ENCODE results near the gene ANKS6.
A peak's percentile ranks its signal among the peaks of the same experiment; 100 is the strongest.

Gene ANKS6

DNA sequence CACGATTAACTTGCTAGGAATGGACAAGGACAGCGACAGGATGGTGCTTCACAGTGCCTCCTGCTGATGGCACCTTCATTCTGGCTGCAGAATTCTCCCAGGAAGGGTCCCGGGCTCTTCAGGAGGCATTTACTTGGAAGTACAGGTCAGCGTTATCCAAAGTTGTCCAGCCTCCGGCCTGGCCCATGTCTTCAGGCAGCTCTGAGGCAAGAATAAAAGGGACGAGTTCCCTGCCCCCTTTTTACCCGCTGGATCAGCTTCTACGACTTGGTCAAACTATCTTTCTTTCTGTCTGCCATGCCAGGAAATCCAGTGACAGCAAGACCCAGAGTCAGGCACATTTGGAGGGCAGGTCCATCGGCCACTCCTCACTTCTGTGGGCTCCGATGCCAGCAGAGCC is 64.3 kb downstream of the ANKS6 start:
- DNase-seq: no peak

DNA sequence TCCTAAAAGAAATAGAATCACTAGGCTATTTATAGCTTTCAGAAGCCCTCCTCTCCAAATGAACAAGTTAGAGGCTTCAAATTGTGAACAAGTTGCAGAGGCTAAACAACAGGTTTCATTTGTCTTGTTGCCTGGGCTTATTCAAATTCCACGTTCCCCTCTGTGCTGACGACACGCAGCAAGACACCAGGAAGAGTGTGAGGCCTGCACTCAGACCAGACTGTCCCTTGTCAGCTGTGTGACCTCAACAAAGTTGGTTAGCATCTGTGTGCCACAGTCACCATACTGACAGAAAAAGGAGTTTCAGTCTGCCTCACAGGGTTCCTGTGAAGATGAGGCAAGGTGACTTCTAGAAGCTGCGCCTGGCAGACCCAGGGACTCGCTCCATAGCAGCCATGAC is 65.5 kb downstream of the ANKS6 start:
- DNase-seq: no peak

DNA sequence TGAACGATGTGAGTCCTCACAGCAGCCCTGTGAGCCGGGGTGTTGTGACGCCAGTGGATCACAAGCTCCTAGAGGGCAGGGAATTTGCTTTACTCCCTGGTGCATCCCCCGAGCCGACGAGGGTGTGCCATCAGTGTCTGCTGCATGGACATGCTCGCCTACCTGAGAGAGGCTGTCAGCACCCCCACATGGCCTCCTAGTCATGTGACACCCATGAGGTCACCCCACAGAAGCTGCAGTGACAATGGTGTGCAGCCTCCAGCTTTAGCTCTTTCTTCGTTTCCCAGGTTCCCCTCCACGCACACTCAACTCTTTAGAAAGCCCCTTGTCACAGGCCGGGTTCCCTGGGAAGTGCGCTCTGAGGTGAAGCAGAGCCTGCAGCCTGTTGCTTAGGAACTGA is 67.9 kb downstream of the ANKS6 start:
- no peak for DNase-seq

DNA sequence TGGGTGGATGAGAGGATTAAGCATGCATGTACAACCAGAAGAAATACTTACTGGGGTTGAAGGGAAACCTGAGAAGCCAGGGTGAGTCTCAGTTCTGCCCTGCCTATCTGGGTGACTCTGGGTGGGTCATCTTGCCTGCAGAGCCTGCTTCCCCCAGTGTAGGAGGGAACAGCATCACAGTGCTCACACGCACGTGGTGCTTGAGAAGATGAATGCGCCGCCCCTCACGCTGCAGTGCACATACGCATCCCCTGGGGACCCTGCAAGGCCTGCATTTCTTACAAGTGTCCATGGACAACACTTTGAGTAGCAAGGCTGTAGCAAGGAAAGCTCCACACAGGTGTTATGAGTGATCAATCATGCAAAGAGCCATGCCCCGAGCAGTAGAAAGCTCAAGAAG is 68.9 kb downstream of the ANKS6 start:
- DNase-seq: no peak

DNA sequence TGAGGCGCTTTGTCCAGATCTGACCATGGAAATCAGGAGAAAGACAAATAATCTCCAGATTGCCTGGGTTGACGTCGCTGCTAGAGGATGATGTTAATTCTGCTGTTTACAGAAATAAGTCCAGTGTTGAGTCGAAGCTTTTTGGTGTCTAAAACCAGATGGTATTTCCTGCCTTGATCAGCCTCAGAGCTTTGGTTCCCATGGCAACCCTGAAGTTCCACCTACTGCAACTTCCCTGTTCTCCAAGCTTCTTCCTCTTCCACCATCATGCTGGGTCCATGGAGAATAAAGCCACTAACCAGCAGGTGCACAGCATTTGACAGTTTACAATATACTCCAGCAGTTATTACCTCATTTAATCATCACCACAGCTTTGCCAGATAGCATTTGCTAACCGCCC is 69.6 kb downstream of the ANKS6 start:
- no peak for DNase-seq

DNA sequence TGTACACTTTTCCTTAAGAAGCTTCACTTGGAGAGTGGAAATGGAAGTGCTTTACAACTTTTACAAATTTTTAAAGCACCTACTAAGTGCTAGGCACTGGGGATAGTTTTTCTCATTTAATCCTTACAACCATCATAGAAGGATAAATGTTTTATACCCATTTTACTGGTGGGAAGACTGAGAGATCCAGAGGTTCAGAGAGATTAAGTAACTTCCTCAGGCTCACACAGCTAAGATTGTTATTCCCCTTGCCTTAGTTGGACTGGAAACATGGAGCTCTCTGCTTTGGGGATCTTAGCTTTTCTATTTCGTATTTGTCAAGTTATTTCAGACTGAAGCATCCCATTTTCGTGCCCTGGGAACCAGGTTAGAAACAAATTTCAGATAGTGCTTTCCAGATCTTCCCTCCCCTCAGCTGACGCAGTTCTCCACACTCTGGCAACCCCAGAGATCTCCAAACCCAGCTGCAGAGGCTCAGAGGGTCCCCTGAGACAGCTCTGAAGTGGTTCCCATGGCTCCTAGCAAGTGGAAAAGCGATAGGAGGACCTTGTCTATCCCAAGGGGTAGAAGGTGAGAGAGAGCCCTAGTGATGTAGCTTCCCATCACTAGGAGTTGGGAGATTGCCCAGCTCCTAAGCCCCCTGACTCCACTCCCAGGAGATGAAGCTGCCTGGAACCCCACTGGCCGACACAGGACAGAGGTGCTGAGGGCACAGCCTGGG is 71.4 kb downstream of the ANKS6 start:
- DNase-seq: no peak

DNA sequence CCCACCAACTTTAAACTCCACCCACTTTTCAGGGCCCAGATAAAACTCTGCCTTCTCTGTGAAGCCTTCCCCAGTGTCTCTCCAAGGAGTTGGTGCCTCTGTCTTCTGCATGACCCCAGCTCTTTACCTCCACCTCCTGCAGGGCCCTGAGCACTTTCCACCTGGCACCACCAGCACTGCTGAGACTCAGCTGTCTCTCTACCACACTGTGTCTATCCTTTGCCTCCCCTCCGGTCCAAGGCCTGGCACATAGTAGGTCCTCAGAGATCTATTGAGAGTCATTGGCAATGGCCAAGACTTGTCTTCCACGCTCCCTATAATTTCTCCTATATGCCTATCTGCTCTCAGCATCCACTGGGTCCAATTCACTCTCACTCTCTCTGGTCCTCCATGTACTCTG is 74.7 kb downstream of the ANKS6 start:
- no peak for DNase-seq

DNA sequence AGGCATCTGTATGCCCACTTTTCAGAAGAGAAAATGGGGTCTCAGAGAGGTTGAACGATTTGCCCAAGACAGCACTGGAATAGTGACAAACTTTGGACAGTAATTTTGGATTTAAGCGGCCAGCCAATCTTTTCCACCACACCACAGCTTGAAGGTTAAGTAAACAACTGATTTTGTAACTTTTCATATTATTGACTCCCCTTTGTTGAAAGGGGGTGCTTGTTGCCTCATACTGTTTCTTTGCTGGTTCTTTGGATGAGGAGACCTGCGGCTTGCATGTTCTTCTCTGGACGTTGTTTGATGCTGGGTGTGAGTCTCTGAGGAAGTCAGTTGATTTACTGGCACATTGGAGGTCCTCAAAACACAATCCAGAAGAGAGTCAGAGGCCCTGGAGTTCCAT is 76.0 kb downstream of the ANKS6 start:
- no peak for DNase-seq

DNA sequence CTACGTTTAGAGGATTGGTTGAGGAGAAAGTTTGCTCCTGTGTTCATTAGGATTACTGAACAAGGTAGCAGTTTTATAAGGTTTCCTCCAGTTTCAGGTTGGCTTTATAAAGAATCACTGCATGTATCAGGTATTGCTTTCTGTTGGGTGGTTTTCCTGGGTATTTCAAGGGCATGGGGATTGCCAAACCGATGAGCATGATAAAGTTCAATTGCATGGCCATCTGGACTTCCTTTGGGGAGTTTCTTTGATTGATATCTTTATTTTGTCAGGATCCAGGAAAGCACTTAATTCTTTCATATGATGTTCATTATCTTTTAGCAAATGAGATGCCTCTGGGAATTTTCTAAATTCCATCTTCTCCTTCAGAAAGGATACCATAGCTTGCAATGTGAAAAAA is 77.3 kb downstream of the ANKS6 start:
- DNase-seq: no peak

DNA sequence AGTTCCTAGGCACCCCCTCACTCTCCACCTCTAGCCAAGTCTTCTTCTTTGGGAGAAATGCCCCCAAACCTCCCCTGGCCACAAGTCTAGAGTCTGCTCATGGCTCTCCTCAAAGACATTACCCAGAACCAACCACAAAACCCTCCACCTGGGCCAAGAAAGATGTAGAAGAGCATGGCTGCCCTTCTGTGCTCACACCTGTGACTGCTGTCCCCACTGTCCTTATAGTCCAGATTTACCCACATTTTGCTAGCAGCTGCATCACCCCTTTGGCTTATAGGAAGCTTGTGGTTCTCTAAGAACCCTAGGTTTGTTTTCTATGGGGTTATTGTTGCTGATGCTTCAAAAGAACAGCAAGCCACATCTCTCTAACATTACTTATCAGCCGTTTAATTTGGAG is 81.5 kb downstream of the ANKS6 start:
- no peak for DNase-seq

DNA sequence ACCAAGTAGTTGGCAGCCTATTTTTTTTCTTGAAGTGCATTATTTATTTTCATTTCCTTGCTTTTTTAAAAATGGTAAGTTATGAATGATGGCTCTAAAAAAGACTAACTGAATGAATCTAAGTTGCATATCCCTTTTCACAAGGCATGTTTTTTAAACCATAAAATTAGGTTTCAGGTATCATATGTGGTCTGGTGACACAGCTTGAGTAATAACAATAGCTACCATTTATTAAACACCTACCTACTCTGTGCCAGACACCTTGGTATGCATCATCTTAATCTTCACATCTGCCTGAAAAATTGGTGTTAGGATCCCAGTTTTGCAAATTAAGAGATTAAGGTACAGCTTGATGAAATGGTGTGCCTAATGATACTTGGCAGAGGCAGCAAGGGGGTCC is 83.4 kb downstream of the ANKS6 start:
- DNase-seq: no peak

DNA sequence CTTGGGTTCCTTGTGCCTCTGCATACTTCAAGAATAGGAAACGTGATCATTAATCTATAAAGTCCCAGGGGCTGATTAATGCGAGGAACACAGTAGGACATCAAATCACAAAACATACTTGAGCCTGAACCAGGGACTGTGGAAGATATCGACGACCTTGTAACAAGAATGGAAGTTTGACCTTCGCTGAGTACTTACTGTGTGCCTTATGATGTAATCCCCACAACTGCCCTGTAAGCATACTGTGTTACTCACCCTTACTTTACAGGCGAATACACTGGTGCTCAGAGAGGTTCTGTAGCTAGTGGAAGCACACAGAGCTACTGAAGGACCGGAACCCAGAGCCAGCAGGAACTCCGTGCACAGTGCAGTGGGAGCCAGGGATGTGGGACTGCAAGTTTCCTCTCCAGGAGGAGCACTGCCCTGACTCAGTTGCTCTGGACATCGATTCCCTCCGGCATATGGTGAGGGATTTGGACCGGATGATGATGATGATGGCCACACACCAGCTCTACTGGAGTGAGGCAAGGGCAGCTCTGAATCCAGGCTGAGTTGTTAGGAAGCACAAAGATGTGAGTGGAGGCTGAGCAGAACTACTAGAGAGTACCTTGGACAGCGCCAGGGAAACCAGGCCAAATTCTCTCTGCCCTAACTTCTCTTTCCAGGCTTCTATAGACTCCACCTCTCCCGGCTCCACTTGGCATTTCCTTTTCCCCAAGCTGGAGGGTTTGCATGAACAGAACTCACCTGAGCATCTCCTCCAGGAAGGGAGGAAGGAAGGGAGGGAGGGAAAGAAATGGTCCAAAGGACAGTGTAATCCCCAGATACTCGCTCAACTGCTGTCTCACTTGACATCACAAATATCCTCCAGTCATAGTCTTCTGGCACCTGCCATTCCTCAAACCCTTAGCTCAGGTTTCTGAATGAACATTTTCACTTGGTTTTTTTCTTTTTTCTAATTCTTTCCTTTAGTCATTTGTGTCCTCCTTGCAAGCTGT is 86.1 kb downstream of the ANKS6 start:
- no peak for DNase-seq

DNA sequence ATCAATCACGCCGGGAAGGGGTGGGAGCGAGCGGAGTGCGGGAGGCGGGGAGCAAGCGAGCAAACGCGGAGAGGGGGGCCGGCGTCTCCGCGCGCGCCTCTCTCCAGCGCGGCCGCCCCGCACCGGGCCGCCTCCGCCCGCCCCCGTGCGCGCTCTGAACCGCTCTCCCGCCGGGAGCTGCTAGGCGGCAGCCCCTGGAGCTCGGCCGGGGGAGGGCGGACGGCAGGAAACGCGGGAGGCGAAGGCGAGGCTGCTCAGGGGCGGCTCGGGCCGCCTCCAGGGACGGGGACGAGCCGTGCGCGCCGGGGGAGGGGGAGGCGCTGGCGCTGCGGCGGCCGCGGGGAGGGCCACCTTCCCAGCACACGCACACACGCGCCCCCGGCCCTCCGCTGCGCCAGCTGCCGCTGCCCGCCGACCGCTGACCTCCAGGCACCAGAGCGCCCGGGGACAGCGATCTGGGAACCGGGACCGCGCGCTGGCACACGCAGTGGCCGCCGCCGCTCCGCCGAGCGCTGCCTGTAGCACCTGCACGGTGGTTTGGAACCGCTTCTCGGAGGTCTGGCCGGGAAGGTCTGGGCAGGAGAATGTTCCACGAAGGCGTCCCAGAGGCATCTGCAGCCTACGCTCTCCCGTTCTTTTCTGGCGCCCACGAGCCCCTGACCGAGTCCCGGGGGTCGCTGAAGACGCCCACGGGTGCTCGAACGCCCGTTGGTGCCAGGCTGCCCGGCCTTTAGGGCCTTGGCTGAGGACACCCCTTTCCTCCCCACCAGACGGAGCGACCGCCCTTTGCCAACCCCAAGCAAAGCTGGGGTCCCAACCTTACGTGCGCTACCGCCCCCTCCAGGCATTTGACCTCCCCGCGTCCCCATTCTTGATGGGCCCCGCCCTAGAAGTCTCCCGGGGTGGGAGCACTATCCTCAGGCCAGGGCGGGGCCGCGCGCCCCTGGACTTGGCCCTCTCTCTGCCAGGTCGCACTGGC is 87.1 kb downstream of the ANKS6 start, which contains the start of gene GABBR2:
Gene GABBR2, minus strand, starts transcription at position 3 of the 979 bp plus-strand sequence. CDS start 198 bp downstream, outside the sequence.
- peak in 1 of 2 donors; percentile 3 for DNase-seq

DNA sequence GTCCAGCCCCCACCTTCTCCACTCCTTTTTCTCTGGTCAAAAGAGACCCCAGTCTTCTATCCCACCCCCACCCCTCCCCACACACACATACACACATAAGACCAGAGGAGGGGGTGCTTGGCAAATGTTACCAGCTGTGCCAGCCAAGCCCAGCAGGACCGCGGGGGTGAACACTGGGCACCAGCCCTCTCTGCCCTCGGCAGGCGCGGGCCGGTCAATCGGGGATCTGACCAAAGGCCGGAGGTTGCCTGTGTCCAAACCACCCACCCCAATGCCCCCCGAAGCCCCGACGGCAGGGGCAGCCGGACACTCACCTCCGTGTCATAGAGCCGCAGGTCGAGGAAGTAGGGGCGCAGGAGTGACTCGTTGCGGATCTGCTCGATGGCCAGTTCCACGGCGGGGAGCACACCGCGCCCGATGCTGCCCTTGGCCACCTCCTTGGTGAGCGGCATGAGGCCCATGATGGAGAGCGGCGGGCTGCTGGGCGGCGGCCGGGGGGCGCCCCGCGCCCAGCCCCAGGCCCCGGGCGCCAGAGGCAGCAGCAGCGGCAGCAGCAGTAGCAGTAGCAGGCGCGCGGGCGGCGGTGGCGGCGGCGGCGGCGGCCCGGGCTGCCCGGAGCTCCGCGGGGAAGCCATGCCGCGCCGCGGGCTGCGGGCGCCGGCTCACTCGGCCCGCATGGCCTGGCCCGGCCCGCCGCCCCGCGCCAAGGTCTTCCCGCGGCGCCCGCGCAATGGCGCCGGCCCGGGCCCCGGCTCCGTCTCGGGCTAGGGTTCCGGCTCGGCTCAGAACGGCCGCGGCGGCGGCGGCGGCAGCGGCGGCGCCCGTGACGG is 88.0 kb downstream of the ANKS6 start:
- DNase-seq: peak in 1 of 2 donors; percentile 18

DNA sequence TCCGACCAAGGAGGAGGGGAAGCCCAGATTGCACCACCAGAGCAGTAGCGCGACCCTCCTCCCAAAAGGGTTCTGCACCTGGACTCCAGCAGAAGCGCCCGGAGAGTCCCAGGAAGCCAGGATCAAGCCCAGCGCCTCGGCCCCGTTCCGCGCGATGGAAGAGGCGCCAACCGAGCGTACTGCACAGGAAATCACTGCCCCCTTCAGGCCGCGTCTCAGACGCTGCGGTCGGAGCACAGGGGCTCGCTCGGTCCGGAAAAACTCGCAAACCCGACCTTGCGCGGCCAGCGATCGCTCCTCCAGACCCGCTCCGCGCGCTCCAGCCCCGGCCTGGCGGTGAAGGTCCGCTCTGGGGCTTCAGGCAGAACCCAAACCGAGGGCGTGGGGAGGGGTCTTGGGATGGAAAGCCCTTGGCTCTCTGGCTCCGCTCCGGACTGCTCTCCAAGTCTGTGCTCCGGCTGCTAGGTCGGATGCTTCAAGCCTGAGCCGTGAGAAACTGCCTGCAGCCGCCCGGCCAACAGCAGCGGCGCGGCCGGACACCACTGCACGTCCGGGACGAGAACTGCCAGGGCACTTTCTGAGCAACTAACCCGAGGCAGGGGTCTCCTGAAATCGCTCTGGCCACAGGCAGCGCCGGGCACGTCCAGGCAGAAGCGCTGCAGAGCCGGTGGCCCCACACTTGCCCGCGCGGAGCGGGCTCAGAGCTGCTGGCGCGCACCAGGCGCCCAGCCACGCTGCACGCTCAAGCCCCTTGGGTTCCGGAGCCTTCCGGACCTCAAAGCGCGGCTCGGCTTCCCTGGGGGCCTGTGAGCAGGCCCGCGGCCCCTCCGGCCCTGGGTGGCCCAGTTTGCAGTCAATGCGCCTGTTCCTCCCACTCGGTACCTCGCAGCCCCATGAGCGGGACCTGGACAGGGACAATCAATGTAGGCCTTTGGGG is 88.9 kb downstream of the ANKS6 start:
- DNase-seq: peak in 1 of 2 donors; percentile 58

DNA sequence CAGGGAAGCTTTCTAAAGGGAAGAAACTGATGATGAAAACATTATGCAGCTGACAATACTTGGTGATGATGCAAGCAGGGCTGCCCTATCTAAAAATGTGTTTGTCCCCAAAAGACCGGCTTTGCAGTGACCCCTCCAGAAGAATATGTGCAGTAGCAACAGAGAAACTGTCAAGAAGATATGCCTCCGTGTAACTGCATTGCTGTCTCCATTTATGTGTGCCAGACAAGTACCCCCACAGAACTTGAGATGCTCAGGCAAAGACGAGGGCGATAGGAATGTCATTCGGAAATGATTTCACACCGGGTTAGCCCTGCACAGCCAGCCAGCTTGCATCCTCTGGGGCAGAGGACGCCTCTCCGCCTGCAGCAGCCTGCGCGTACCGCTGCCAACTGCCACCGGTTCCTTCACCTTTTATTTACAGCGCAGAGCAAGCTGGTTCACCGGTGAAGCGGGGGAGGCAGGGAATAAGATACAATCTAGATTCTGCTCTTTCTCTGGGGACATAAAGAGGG is 89.6 kb downstream of the ANKS6 start:
- DNase-seq: no peak

DNA sequence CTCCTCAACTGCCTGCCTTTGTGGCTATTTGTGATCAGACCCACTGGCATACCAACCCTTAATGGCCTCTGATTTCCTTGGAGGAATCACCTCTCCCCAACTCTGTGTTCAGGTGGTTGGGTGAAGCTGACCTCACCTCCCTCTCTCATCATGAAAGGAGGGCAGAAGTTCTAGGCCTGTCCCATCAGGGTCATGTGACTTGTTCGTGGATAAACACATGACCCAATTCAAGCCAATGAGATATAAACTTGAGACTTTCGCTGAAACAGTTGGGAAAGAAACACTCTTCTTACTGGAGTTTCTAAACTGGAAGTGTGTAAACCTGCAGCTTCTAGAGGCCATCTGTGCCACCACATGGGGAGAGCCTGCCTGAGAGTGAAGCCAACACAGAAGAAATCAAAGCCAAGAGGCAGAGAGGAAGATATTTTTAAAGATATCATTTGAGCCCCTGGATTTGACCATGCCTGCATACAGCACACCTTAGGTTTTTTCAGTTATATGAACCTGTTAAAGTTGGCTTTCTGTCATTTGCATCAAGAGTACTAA is 93.4 kb downstream of the ANKS6 start:
- no peak for DNase-seq

DNA sequence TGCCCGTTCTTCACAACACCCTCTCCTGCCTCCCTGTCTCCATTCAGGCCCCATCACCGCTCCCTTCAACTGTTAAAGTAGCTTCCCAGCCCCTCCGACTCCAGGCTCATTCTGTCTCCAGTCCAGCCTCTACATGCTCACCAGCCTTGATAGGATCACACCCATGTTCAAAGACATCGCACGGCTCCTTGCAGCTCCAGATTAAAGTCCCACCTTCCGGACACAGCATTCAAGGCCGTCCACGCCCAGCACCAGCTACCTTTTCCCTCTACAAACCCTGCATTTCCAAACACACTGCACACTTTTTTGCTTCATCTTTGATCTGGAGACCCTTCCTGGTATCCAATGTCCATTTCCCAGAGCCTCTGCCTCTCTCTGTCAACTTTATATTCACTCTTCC is 94.0 kb downstream of the ANKS6 start:
- DNase-seq: no peak

DNA sequence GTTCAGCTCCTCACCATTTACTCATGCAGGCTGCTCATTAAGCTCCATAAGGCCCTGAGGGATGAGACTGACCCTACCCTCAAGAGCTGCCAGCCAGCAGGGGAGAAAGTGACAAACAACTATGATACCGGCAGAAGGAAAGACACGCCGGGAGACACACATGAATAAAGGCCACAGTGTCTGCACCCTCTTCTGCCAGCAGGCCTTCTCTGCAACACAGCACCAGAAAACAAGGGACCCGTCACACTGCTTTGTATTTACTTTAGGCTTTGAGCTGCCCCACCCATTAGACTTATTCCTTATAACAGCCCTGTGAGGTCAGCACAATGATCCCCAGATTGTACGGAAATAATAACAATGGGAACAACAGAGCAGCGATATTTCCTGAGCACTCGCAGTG is 94.8 kb downstream of the ANKS6 start:
- no peak for DNase-seq

DNA sequence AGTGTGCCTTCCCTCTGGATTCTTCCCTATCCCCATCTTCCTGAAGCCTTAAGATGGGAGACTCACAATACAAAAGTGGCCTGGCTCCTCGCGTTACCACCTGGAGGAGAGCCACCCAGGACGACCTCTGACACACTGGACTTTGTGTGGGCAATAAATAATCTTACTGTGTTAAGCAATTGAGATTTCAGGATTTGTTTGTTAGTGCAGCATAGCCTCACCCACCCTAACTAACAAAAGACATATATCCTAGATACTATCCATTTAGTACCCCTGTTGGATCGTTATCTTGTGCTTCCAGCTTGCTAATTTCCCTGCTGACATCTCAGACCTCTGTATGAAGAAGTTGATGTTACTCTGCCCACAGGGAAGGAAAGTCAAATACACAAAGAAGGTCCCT is 95.6 kb downstream of the ANKS6 start:
- DNase-seq: no peak

Data from stimulated activated CD4-positive, alpha-beta T cell treated with anti-CD3 and anti-CD28 coated beads, Interleukin-2, amount 100 ng/mL, for 24 hours (primary cell).